Mucosa of rectum (tissue), 2 donors: ENCODE measurements around the gene GRIK3.
"Not testable (repeated sequence)": the region's sequence is repeated elsewhere in the genome, so short reads cannot be mapped to it uniquely, and the experiment has no call there.

Source experiments
- H3K27ac ChIP-seq, 2 donors: one replicate each; pipeline ENCODE4 v1.7.0; 2013; ENCODE audit warnings: inconsistent platforms in 2 of 2, low read depth in 2 of 2, low read length in 2 of 2
- H3K27me3 ChIP-seq, 2 donors: one replicate each; pipeline ENCODE4 v1.7.0; 2013; ENCODE audit warnings: low read length in 2 of 2; ENCODE audit not compliant: control insufficient read depth in 2 of 2, insufficient read depth in 2 of 2
- H3K36me3 ChIP-seq, 2 donors: one replicate each; pipeline ENCODE4 v1.7.0; 2013; ENCODE audit warnings: low read length in 2 of 2; ENCODE audit not compliant: control insufficient read depth in 2 of 2, insufficient read depth in 2 of 2
- H3K4me1 ChIP-seq, 2 donors: one replicate each; pipeline ENCODE4 v1.7.0; 2013; ENCODE audit warnings: low read length in 2 of 2, mild to moderate bottlenecking in 1 of 2; ENCODE audit not compliant: control insufficient read depth in 2 of 2, insufficient read depth in 2 of 2
- H3K4me3 ChIP-seq, 2 donors: one replicate each; pipeline ENCODE4 v1.7.0; 2013; ENCODE audit warnings: low read length in 2 of 2
- H3K9ac ChIP-seq, 2 donors: one replicate each; pipeline ENCODE4 v1.7.0; 2013; ENCODE audit warnings: low read length in 2 of 2, low read depth in 1 of 2, mild to moderate bottlenecking in 1 of 2
- H3K9me3 ChIP-seq, 2 donors: one replicate each; pipeline ENCODE4 v1.7.0; 2013; ENCODE audit warnings: low read length in 2 of 2; ENCODE audit not compliant: control insufficient read depth in 2 of 2
- donor health status: healthy.
- donor health status: Normal muscosa, but diverticular disease.

Gene GRIK3

GRCh38 chr1:37034121-37035013, at the start of gene GRIK3:
Gene GRIK3 (minus strand): TSS chr1:37034515. CDS start chr1:37034108, 407 bp downstream.
- Histone ChIP-seq H3K9ac (no peak within 1 kb of the TSS), H3K4me3 (no peak within 1 kb of the TSS), H3K27me3 (peaks cover 33 to 38% of the 10 kb centered on the region in 2 donors), H3K9me3 (no peaks in the 10 kb centered on the region), H3K36me3 (no peaks in the 10 kb centered on the region), H3K27ac (no peak within 1 kb of the TSS), H3K4me1 (peaks cover 0 to 2% of the 10 kb centered on the region in 2 donors)

- Histone ChIP-seq H3K4me1 (no peaks in the 10 kb centered on the region), H3K36me3 (no peaks in the 10 kb centered on the region), H3K27me3 (no peaks in the 10 kb centered on the region), H3K4me3 (no peak overlapping the region), H3K9ac (no peak overlapping the region), H3K9me3 (no peaks in the 10 kb centered on the region), H3K27ac (no peak overlapping the region)
Measured at GRCh38 chr1:37084013-37084412, 49.7 kb upstream of the GRIK3 start.

GRCh38 chr1:37083603-37084002, 49.3 kb upstream of the GRIK3 start:
- Histone ChIP-seq H3K9ac (no peak overlapping the region), H3K4me3 (no peak overlapping the region), H3K27ac (no peak overlapping the region), H3K27me3 (no peaks in the 10 kb centered on the region), H3K36me3 (no peaks in the 10 kb centered on the region), H3K9me3 (no peaks in the 10 kb centered on the region), H3K4me1 (no peaks in the 10 kb centered on the region)

DNA sequence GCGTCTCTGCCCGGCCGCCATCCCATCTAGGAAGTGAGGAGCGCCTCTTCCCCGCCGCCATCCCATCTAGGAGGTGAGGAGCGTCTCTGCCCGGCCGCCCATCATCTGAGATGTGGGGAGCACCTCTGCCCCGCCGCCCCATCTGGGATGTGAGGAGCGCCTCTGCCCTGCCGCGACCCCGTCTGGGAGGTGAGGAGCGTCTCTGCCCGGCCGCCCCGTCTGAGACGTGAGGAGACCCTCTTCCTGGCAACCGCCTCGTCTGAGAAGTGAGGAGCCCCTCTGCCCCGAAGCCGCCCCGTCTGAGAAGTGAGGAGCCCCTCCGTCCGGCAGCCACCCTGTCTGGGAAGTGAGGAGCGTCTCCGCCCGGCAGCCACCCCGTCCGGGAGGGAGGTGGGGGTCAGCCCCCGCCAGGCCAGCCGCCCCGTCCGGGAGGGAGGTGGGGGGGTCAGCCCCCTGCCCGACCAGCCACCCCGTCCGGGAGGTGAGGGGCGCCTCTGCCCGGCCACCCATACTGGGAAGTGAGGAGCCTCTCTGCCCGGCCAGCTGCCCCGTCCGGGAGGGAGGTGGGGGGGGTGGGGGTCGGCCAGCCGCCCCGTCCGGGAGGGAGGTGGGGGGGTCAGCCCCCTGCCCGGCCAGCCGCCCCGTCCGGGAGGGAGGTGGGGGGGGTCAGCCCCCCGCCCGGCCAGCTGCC, 46.1 kb upstream of the GRIK3 start:
- not testable (repeated sequence) for H3K9me3 ChIP-seq, H3K36me3 ChIP-seq, H3K4me1 ChIP-seq

GRCh38 chr1:37078866-37079265, 44.6 kb upstream of the GRIK3 start:
- no peak overlapping the region for H3K4me3 ChIP-seq
- H3K9ac ChIP-seq, result no peak overlapping the region
- peaks cover 0 to 3% of the 10 kb centered on the region in 2 donors for H3K27me3 ChIP-seq
- no peaks in the 10 kb centered on the region for H3K36me3 ChIP-seq
- no peaks in the 10 kb centered on the region for H3K4me1 ChIP-seq
- no peaks in the 10 kb centered on the region for H3K9me3 ChIP-seq
- H3K27ac ChIP-seq, result no peak overlapping the region

More for the DNA sequence above, 46.1 kb upstream of the GRIK3 start:
- H3K4me3 ChIP-seq, H3K27ac ChIP-seq, H3K27me3 ChIP-seq, H3K9ac ChIP-seq: not testable (repeated sequence)

- Histone ChIP-seq H3K9me3 (no peaks in the 10 kb centered on the region), H3K9ac (no peak overlapping the region), H3K27me3 (peaks cover 0 to 7% of the 10 kb centered on the region in 2 donors), H3K4me1 (no peaks in the 10 kb centered on the region), H3K36me3 (no peaks in the 10 kb centered on the region), H3K4me3 (no peak overlapping the region), H3K27ac (no peak overlapping the region)
Measured at GRCh38 chr1:37076168-37076567, 41.9 kb upstream of the GRIK3 start.

DNA sequence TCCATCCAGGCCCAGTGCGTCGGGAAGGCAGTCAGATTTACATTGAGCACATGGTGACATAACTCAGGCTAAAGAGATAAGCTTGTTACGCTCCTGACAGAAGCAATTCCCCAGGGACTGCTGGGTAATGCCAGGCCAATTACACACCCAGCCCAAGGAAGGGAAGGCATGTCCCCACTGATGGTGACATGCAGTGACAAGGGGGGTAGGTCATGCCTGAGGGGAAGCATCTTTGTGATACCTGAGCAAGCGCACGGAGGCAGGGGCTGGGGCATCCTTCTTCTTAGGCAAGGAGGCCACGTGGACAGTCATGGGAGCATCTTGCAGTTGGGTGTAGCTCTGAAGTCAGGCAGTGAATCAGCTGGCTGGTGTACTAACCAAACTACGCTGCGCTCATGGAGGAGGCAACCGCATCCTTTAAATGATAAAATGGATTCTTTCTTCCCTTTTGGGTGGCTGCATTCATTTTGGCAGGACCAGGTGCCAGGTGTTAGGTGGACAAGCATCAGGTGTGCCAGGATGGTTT, 39.6 kb upstream of the GRIK3 start:
- no peaks in the 10 kb centered on the region for H3K4me1 ChIP-seq
- no peak overlapping the region for H3K9ac ChIP-seq
- no peaks in the 10 kb centered on the region for H3K9me3 ChIP-seq
- H3K36me3 ChIP-seq, result no peaks in the 10 kb centered on the region
- no peak overlapping the region for H3K4me3 ChIP-seq
- H3K27me3 ChIP-seq, result peaks cover 2 to 14% of the 10 kb centered on the region in 2 donors
- no peak overlapping the region for H3K27ac ChIP-seq

GRCh38 chr1:37073152-37073853, 39.0 kb upstream of the GRIK3 start:
- no peaks in the 10 kb centered on the region for H3K36me3 ChIP-seq
- H3K27me3 ChIP-seq, result peaks cover 2 to 19% of the 10 kb centered on the region in 2 donors
- no peak overlapping the region for H3K9ac ChIP-seq
- H3K4me3 ChIP-seq, result no peak overlapping the region
- no peaks in the 10 kb centered on the region for H3K4me1 ChIP-seq
- no peak overlapping the region for H3K27ac ChIP-seq
- no peaks in the 10 kb centered on the region for H3K9me3 ChIP-seq

DNA sequence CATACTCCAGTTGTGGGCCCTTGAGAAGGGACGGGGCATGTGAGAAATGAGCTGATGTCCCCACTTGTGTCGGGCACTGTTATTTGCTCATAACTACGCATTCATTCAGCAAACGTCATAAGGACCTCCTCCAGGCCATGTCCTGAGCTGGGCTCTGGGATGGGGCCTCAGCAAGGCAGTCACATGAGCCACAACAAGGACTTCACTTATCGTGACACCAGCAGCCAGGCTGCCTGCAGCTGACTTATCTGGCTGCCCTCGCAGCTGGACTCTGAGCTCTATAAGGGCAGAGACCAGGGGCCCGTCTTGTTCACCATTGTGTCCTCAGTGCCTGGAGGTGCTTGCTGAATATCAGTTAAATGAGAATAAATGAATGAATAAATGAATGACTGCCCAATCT, 37.5 kb upstream of the GRIK3 start:
- peaks cover 2 to 19% of the 10 kb centered on the region in 2 donors for H3K27me3 ChIP-seq
- H3K9me3 ChIP-seq, result no peaks in the 10 kb centered on the region
- H3K4me1 ChIP-seq, result no peaks in the 10 kb centered on the region
- H3K27ac ChIP-seq, result no peak overlapping the region
- no peak overlapping the region for H3K4me3 ChIP-seq
- H3K36me3 ChIP-seq, result no peaks in the 10 kb centered on the region
- H3K9ac ChIP-seq, result no peak overlapping the region

- Histone ChIP-seq H3K4me1 (no peaks in the 10 kb centered on the region), H3K27me3 (peaks cover 2 to 16% of the 10 kb centered on the region in 2 donors), H3K9ac (no peak overlapping the region), H3K36me3 (no peaks in the 10 kb centered on the region), H3K9me3 (no peaks in the 10 kb centered on the region), H3K4me3 (no peak overlapping the region), H3K27ac (no peak overlapping the region)
Measured at GRCh38 chr1:37070126-37070525, 35.8 kb upstream of the GRIK3 start.
